ENCODE measurements around the gene CCL1. TPM values are rescaled to one million over a fixed set of nuclear protein-coding genes. Genes with fewer than 3 reads are reported as not detected.

Gene CCL1
- total and polyA plus RNA-seq, 4 experiments from 2014 or later = not detected

- Mint-ChIP-seq H3K27me3 (peaks cover 0 to 10% of the 10 kb centered on the region in 2 donors), H3K36me3 (no peaks in the 10 kb centered on the region), H3K4me3 (no peak overlapping the region), H3K27ac (no peak overlapping the region), H3K9me3 (no peaks in the 10 kb centered on the region), H3K4me1 (no peaks in the 10 kb centered on the region)
- Histone ChIP-seq H3K27ac (ENCODE audit: low read depth, low read length) (no peak overlapping the region), H3K4me3 (ENCODE audit: low read length in 2 of 2) (no peak overlapping the region), H3K27me3 (ENCODE audit: insufficient read depth, low read length) (no peaks in the 10 kb centered on the region), H3K4me1 (ENCODE audit: insufficient read depth, low read length) (no peaks in the 10 kb centered on the region), H3K36me3 (ENCODE audit: insufficient read depth, low read length) (no peaks in the 10 kb centered on the region), H3K9me3 (ENCODE audit: control insufficient read depth in 1 of 2, low read length in 2 of 2) (no peaks in the 10 kb centered on the region)
- CTCF ChIA-PET (ENCODE audit: partially characterized antibody) = interaction anchor here (3.0 kb wide), 1 partner anchor 10 kb away, joined by 13 read pairs; no protein-coding TSS in a partner anchor
- intact Hi-C loops (cut with micrococcal nuclease) = no loop called here
- POLR2A ChIA-PET (ENCODE audit: partially characterized antibody) = no interaction called here
- DNase-seq = no peak
Measured at GRCh38 chr17:34370997-34371395, 8.0 kb upstream of the CCL1 start.

- Histone ChIP-seq H3K9me3 (ENCODE audit: control insufficient read depth in 1 of 2, low read length in 2 of 2) (no peaks in the 10 kb centered on the region), H3K36me3 (ENCODE audit: insufficient read depth, low read length) (no peaks in the 10 kb centered on the region), H3K4me3 (ENCODE audit: low read length in 2 of 2) (no peak overlapping the region), H3K27me3 (ENCODE audit: insufficient read depth, low read length) (no peaks in the 10 kb centered on the region), H3K4me1 (ENCODE audit: insufficient read depth, low read length) (no peaks in the 10 kb centered on the region), H3K27ac (ENCODE audit: low read depth, low read length) (no peak overlapping the region)
- ChIA-PET CTCF (ENCODE audit: partially characterized antibody) (interaction anchor here (1.1 kb wide), 1 partner anchor 9 kb away, joined by 3 read pairs; no protein-coding TSS in a partner anchor), POLR2A (ENCODE audit: partially characterized antibody) (no interaction called here)
- H3K4me3 Mint-ChIP-seq = no peak overlapping the region
- H3K36me3 Mint-ChIP-seq = no peaks in the 10 kb centered on the region
- intact Hi-C loops (cut with micrococcal nuclease) = no loop called here
- no peak overlapping the region for H3K27ac Mint-ChIP-seq
- H3K27me3 Mint-ChIP-seq = peaks cover 3 to 7% of the 10 kb centered on the region in 2 donors
- peaks cover 1 to 4% (median 3%) of the 10 kb centered on the region in 4 donors for H3K4me1 Mint-ChIP-seq
- no peak for DNase-seq
- H3K9me3 Mint-ChIP-seq = no peaks in the 10 kb centered on the region
Measured at GRCh38 chr17:34370376-34370996, 7.5 kb upstream of the CCL1 start.

- H3K36me3 ChIP-seq (ENCODE audit: insufficient read depth, low read length) = no peaks in the 10 kb centered on the region
- Mint-ChIP-seq H3K4me3 (no peak overlapping the region), H3K9me3 (no peaks in the 10 kb centered on the region), H3K36me3 (no peaks in the 10 kb centered on the region), H3K27ac (no peak overlapping the region), H3K4me1 (peaks cover 5 to 11% (median 6%) of the 10 kb centered on the region in 4 donors), H3K27me3 (peaks cover 4 to 7% of the 10 kb centered on the region in 2 donors)
- intact Hi-C loops (cut with micrococcal nuclease) = no loop called here
- ChIA-PET POLR2A (ENCODE audit: partially characterized antibody) (no interaction called here), CTCF (ENCODE audit: partially characterized antibody) (interaction anchor here (1.1 to 1.4 kb wide), 2 partner anchors 8 to 10 kb away, joined by 3 to 4 read pairs; no protein-coding TSS in a partner anchor)
- no peak for DNase-seq
- H3K27me3 ChIP-seq (ENCODE audit: insufficient read depth, low read length) = no peaks in the 10 kb centered on the region
- H3K27ac ChIP-seq (ENCODE audit: low read depth, low read length) = no peak overlapping the region
- no peak overlapping the region for H3K4me3 ChIP-seq (ENCODE audit: low read length in 2 of 2)
- no peaks in the 10 kb centered on the region for H3K9me3 ChIP-seq (ENCODE audit: control insufficient read depth in 1 of 2, low read length in 2 of 2)
- no peaks in the 10 kb centered on the region for H3K4me1 ChIP-seq (ENCODE audit: insufficient read depth, low read length)
Measured at GRCh38 chr17:34369571-34369970, 6.5 kb upstream of the CCL1 start.

DNA sequence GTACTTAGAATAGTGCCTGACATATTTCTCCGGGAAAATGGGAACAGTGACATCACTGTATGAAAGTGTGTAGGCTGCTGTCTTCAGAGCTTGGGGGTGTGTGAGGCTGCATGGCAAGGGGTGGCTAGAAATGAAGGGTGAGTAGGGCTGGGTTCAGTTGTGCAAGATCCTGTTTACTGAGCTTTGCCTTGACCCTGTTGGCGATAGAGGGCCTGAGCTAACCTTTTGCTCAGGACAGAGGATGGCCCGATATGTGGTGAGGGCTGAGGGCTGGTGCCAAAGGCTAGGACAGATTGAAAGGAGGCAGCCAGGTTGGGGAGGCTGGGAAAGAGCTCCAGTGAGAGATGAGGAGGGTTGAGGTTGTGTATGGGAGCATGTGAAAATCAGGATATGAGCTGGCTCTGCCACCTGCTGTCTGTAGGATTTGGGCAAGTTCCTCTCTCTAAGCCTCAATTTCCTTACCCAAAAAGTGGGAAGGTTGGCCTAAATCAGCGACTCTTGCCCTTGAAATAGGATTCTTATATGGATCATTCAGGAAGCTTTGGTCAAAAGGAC, 6.0 kb upstream of the CCL1 start:
- ChIA-PET POLR2A (ENCODE audit: partially characterized antibody) (no interaction called here), CTCF (ENCODE audit: partially characterized antibody) (interaction anchor here (0.9 to 1.4 kb wide), 2 partner anchors 9 to 20 kb away, joined by 3 to 4 read pairs; no protein-coding TSS in a partner anchor)
- intact Hi-C loops (cut with micrococcal nuclease) = no loop called here
- Mint-ChIP-seq H3K27me3 (peaks cover 4 to 7% of the 10 kb centered on the region in 2 donors), H3K4me1 (peaks cover 5 to 11% (median 6%) of the 10 kb centered on the region in 4 donors), H3K9me3 (no peaks in the 10 kb centered on the region), H3K4me3 (no peak overlapping the region), H3K27ac (no peak overlapping the region), H3K36me3 (no peaks in the 10 kb centered on the region)
- H3K9me3 ChIP-seq (ENCODE audit: control insufficient read depth in 1 of 2, low read length in 2 of 2) = no peaks in the 10 kb centered on the region
- H3K27ac ChIP-seq (ENCODE audit: low read depth, low read length) = no peak overlapping the region
- DNase-seq = no peak
- no peaks in the 10 kb centered on the region for H3K36me3 ChIP-seq (ENCODE audit: insufficient read depth, low read length)
- no peaks in the 10 kb centered on the region for H3K27me3 ChIP-seq (ENCODE audit: insufficient read depth, low read length)
- H3K4me1 ChIP-seq (ENCODE audit: insufficient read depth, low read length) = no peaks in the 10 kb centered on the region
- H3K4me3 ChIP-seq (ENCODE audit: low read length in 2 of 2) = no peak overlapping the region

DNA sequence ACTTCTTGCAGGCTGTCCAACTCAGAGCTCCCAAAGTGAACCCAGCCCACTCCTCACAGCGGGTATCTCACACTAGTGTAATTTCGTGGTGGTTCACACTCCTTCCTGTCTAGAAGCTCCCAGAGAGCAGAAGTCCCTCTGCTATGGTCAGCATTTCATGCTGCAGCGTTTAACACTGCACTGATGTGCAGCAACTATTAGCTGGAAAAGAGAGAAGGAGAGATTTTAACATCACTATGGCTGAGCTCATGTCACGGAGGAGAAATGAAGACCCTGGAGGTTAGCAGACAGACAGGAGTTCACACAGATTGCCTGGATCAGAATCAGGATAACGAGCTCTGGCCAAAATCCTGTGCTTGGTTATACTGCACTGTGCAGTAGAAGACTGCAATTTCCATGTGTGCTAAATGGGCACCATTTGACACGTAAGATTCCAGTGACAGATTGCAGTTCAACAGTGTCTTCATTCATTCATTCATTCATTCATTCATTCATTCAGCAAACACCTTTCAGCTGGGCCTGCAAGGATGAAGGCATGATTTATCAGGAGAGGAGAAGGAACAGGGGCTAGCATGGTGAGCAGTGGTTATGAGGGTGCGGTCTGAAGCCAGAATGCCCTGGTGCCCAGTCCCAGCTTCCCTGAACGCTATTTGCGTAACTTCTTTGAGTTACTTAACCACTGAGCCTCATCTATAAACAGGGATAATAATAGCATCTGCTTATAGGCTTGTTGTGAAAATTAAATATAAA, 5.3 kb upstream of the CCL1 start:
- Mint-ChIP-seq H3K4me3 (no peak overlapping the region), H3K36me3 (no peaks in the 10 kb centered on the region), H3K27me3 (peaks cover 5 to 7% of the 10 kb centered on the region in 2 donors), H3K27ac (no peak overlapping the region), H3K4me1 (peaks cover 5 to 11% (median 6%) of the 10 kb centered on the region in 4 donors), H3K9me3 (no peaks in the 10 kb centered on the region)
- intact Hi-C loops (cut with micrococcal nuclease) = no loop called here
- no peak for DNase-seq
- Histone ChIP-seq H3K4me3 (ENCODE audit: low read length in 2 of 2) (no peak overlapping the region), H3K36me3 (ENCODE audit: insufficient read depth, low read length) (no peaks in the 10 kb centered on the region), H3K27ac (ENCODE audit: low read depth, low read length) (no peak overlapping the region), H3K27me3 (ENCODE audit: insufficient read depth, low read length) (no peaks in the 10 kb centered on the region), H3K9me3 (ENCODE audit: control insufficient read depth in 1 of 2, low read length in 2 of 2) (no peaks in the 10 kb centered on the region), H3K4me1 (ENCODE audit: insufficient read depth, low read length) (no peaks in the 10 kb centered on the region)
- ChIA-PET CTCF (ENCODE audit: partially characterized antibody) (interaction anchor here (0.9 to 1.4 kb wide), 2 partner anchors 8 to 20 kb away, joined by 3 to 4 read pairs; no protein-coding TSS in a partner anchor), POLR2A (ENCODE audit: partially characterized antibody) (no interaction called here)

DNA sequence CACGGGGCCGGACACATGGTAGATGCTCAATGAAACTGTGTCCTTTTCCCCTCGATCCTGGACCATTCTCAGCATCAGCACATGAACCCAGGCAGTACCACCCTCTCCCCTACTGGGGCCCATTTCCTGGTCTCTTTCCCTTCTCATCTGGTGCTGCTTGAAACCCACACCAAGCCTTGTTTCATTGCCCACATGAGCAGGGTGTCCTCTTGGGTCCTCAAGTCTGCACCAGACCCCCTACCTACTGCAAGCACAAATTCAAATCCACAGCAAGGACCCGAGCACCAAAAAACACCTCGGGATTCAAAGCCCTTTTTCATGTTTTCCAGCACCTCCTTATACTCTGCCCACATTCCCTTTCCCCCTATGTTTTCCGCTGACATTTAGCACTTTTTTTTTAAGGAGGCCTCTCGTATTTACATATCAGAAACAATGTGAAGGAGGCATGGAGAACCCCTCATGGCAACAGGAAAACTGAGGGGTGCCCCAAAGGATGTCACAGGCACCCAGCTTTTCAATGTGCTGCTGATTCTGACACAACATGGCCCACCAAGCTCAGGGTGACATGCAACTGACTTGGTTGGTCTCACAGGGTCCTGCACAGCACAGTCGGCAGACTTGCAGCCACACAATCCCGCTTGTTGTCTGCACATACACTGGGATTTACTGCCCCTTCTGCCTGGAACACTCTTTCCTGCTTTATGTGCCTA, 4.6 kb upstream of the CCL1 start:
- Histone ChIP-seq H3K9me3 (ENCODE audit: control insufficient read depth in 1 of 2, low read length in 2 of 2) (no peaks in the 10 kb centered on the region), H3K36me3 (ENCODE audit: insufficient read depth, low read length) (no peaks in the 10 kb centered on the region), H3K27me3 (ENCODE audit: insufficient read depth, low read length) (no peaks in the 10 kb centered on the region), H3K4me3 (ENCODE audit: low read length in 2 of 2) (no peak overlapping the region), H3K27ac (ENCODE audit: low read depth, low read length) (no peak overlapping the region), H3K4me1 (ENCODE audit: insufficient read depth, low read length) (no peaks in the 10 kb centered on the region)
- H3K4me1 Mint-ChIP-seq = peaks cover 5 to 11% (median 6%) of the 10 kb centered on the region in 4 donors
- H3K27ac Mint-ChIP-seq = no peak overlapping the region
- H3K27me3 Mint-ChIP-seq = peaks cover 5% of the 10 kb centered on the region in 2 donors
- intact Hi-C loops (cut with micrococcal nuclease) = no loop called here
- H3K4me3 Mint-ChIP-seq = no peak overlapping the region
- ChIA-PET CTCF (ENCODE audit: partially characterized antibody) (no interaction called here), POLR2A (ENCODE audit: partially characterized antibody) (no interaction called here)
- DNase-seq = no peak
- no peaks in the 10 kb centered on the region for H3K36me3 Mint-ChIP-seq
- no peaks in the 10 kb centered on the region for H3K9me3 Mint-ChIP-seq
